ENCODE data around the gene TSPAN5.
"Not testable (repeated sequence)": the region's sequence is repeated elsewhere in the genome, so short reads cannot be mapped to it uniquely, and the experiment has no call there.

The TSPAN5 gene

GRCh38 chr4:98658287-98659105 is at the start of gene TSPAN5:
TSPAN5 (minus strand) TSS chr4:98658611.
- peak; percentile 52 for DNase-seq (ENCODE audit: insufficient read length, low spot score)
- FAIRE-seq: no peak
- TF ChIP-seq POLR2A (IDR thresholded peaks at IDR 0.05; ENCODE audit: low read depth, low read length): peak; percentile 56

- no peak for FAIRE-seq
- no peak for DNase-seq (ENCODE audit: insufficient read length, low spot score)
- no peak for TF ChIP-seq POLR2A (IDR thresholded peaks at IDR 0.05; ENCODE audit: low read depth, low read length)
These were observed 48.5 kb upstream of the TSPAN5 start for GRCh38 chr4:98706935-98707334.

GRCh38 chr4:98706200-98706813 is 47.9 kb upstream of the TSPAN5 start:
- DNase-seq (ENCODE audit: insufficient read length, low spot score) (no peak), FAIRE-seq (no peak)
- TF ChIP-seq POLR2A (IDR thresholded peaks at IDR 0.05; ENCODE audit: low read depth, low read length): no peak

DNA sequence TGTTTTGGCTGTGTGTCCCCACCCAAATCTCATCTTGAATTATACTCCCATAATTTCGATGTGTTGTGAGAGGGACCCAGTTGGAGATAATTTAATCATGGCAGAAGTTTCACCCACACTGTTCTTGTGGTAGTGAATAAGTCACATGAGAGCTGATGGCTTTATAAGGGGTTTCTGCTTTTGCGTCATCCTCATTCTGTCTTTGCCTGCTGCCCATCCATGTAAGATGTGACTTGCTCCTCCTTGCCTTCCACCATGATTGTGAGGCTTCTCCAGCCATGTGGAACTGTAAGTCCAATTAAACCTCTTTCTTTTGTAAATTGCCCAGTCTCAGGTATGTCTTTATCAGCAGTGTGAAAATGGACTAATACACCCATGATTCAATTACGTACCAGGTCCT is 47.2 kb upstream of the TSPAN5 start:
- not testable (repeated sequence) for FAIRE-seq; DNase-seq (ENCODE audit: insufficient read length, low spot score)

DNA sequence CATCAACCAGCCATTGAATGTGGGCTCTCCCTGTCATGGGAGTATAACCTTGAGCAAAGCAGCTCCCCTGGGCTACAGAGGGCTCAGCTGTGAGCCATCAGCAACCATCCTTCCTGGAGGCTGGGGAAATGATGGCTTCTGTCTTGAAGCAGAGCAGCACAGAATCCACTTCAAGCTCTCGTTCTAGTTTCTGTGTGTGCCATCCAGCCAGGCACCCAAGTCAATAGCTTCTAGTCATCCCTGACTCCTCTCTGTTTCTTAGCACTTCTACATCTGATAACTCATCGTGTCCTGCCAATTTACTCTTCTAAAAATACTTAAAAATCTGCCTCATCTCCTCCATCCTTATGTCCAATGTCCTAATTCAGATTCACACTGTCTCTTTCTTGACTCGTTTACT is 42.2 kb upstream of the TSPAN5 start:
- no peak for TF ChIP-seq POLR2A (IDR thresholded peaks at IDR 0.05; ENCODE audit: low read depth, low read length)
- no peak for FAIRE-seq
- no peak for DNase-seq (ENCODE audit: insufficient read length, low spot score)

DNA sequence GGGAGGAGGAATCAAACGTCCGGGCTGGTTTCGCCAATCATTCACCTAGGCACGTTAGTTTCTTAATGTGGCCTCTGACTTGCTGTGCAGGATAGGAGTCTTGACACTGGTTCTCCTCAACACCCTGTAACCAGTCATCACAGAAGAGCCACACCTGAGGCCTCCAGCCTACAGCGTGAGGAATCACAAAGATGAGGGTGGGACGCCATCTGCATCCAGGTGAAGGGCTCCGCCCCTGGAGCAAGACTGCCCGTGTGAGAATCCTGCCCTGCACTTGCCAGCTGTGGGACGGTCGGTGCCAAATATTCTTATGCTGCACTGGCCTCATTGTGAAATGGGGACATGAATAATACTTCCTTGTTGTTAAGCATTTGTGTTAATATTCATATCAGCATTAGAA is 35.7 kb upstream of the TSPAN5 start:
- no peak for FAIRE-seq
- no peak for TF ChIP-seq POLR2A (IDR thresholded peaks at IDR 0.05; ENCODE audit: low read depth, low read length)
- DNase-seq (ENCODE audit: insufficient read length, low spot score): no peak

- TF ChIP-seq POLR2A (IDR thresholded peaks at IDR 0.05; ENCODE audit: low read depth, low read length): no peak
- FAIRE-seq (no peak), DNase-seq (ENCODE audit: insufficient read length, low spot score) (no peak)
These were observed 34.0 kb upstream of the TSPAN5 start for GRCh38 chr4:98692411-98692810.

DNA sequence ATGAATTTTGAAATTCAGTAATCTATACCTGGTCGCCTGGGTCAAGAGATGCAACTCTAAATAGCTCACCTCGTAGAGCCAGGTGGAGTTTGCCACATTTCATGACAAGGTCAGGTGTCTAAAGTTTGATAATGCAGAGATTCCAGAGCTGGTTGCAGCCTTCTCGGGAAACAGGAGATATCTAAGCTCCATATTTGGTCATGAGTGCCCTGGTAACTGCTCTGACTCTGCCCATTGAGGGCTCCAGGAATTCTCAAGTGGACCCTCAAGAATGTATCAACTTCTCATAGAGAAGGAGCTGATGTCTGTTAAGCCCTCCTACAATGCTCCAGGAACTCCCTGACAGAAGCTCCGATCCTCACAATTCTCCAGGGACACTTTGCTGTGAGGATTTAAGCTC is 33.2 kb upstream of the TSPAN5 start:
- no peak for FAIRE-seq
- no peak for DNase-seq (ENCODE audit: insufficient read length, low spot score)
- no peak for TF ChIP-seq POLR2A (IDR thresholded peaks at IDR 0.05; ENCODE audit: low read depth, low read length)

- FAIRE-seq (no peak), DNase-seq (ENCODE audit: insufficient read length, low spot score) (no peak)
- TF ChIP-seq POLR2A (IDR thresholded peaks at IDR 0.05; ENCODE audit: low read depth, low read length): no peak
These were observed 31.2 kb upstream of the TSPAN5 start for GRCh38 chr4:98689507-98690174.

DNA sequence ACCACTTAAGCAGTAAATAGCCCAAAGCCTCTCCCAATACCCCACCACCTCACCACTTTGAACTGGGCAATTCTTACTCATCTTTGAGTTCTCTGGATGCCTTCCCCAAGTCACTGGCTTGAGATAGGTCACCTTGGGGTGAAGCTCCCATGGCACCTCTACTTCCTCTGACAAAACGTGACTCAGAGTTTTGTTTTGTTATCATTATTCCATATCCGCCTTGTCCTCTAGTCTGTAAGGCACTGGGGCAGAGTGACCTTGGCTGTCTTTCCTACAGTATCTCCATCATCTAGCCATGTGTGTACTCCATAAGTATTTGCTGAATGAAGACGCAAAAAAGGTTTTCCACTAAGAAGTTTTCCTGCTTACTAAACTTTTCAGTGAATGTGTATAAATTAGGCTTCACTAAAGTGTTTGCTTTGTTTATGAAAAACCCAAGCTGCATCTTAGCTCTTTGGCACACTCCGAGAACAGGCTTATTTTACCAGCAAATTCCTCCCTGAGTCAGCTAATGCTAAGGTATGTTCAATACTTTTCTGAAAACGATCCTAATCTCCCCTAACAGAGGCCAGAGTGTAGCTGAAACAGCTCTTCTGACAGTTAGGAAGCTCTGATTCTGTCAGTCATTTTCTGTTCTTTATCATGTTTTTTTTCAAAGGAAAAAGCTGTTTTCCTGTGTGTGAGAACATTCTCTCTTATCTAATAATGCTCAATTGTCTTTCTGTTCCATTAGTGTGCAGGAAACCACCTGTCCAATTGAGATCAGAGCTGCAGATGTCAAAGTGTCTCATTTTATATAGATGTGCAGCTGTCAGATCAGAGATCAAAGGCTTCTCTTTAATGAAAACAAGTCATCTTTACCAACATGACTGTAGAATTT is 30.2 kb upstream of the TSPAN5 start:
- FAIRE-seq (peak; percentile 86), DNase-seq (ENCODE audit: insufficient read length, low spot score) (peak; percentile 24)
- no peak for TF ChIP-seq POLR2A (IDR thresholded peaks at IDR 0.05; ENCODE audit: low read depth, low read length)

DNA sequence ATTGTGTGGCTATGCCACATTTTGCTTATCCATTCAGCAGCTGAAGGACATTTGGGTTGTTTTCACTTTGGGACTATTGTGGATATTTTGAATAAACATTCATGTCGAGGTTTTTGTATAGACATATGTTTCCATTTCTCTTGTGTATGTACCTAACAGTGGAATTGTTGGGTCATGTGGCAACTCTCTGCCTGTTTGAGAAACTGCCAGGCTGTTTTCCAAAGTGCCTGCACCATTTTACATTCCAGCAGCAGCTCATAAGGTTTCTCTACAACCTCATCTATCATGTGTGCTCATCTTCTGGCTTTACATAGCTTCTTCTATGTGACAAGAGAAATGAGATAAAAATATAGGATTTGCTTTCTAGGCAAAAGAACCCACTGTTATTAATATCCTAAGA is 29.5 kb upstream of the TSPAN5 start:
- no peak for FAIRE-seq
- TF ChIP-seq POLR2A (IDR thresholded peaks at IDR 0.05; ENCODE audit: low read depth, low read length): no peak
- DNase-seq (ENCODE audit: insufficient read length, low spot score): no peak

- DNase-seq (ENCODE audit: insufficient read length, low spot score) (no peak), FAIRE-seq (no peak)
- TF ChIP-seq POLR2A (IDR thresholded peaks at IDR 0.05; ENCODE audit: low read depth, low read length): no peak
These were observed 28.4 kb upstream of the TSPAN5 start for GRCh38 chr4:98686847-98687246.

GRCh38 chr4:98686043-98686707 is 27.8 kb upstream of the TSPAN5 start:
- DNase-seq (ENCODE audit: insufficient read length, low spot score) (no peak), FAIRE-seq (no peak)
- no peak for TF ChIP-seq POLR2A (IDR thresholded peaks at IDR 0.05; ENCODE audit: low read depth, low read length)
